GM21737 (cell line): ENCODE measurements around the gene PPP1R7.

Experiments
- ATAC-seq: cut with Tn5 transposase; IDR thresholded peaks from one replicate; pipeline ENCODE4 v1.9.1; 2021; ENCODE audit warnings: mild to moderate bottlenecking, moderate library complexity; ENCODE audit not compliant: unreplicated experiment

Gene PPP1R7

GRCh38 chr2:241226723-241227572 lies 76.7 kb downstream of the PPP1R7 start:
- no peak for ATAC-seq

GRCh38 chr2:241227594-241227993 lies 77.3 kb downstream of the PPP1R7 start:
- no peak for ATAC-seq

GRCh38 chr2:241228081-241228859 lies 78.0 kb downstream of the PPP1R7 start:
- no peak for ATAC-seq

GRCh38 chr2:241228860-241229516 lies 78.7 kb downstream of the PPP1R7 start:
- ATAC-seq: no peak

- ATAC-seq: no peak
Observed at GRCh38 chr2:241229563-241230401, 79.5 kb downstream of the PPP1R7 start.

GRCh38 chr2:241230435-241230834 lies 80.2 kb downstream of the PPP1R7 start:
- no peak for ATAC-seq

GRCh38 chr2:241232736-241233575 lies 82.7 kb downstream of the PPP1R7 start:
- no peak for ATAC-seq
